HepG2 (cell line): ENCODE results near the gene LOXL3. TPM values are rescaled to one million over a fixed set of nuclear protein-coding genes. Genes with fewer than 3 reads are reported as not detected.

Source experiments
- ARID4A ChIP-seq: sonication (generic); formaldehyde crosslinking; IDR thresholded peaks from 2 replicates; pipeline ENCODE4 v1.5.0; 2020; ENCODE audit warnings: mild to moderate bottlenecking, missing genetic modification reagents, borderline replicate concordance
- CC2D1A ChIP-seq: sonication (generic); formaldehyde crosslinking; IDR thresholded peaks from 2 replicates; pipeline ENCODE4 v1.8.1; 2023; ENCODE audit warnings: mild to moderate bottlenecking, missing genetic modification reagents
- FIP1L1 ChIP-seq: fragments of 200-400 bp; formaldehyde crosslinking; IDR thresholded peaks from 2 replicates; pipeline ENCODE4 v1.6.1; 2018; ENCODE audit warnings: low read depth, mild to moderate bottlenecking, low read length, moderate library complexity, borderline replicate concordance; ENCODE audit not compliant: insufficient read depth
- FOXO1 ChIP-seq: sonication (generic); formaldehyde crosslinking; IDR thresholded peaks from 2 replicates; pipeline ENCODE4 v1.4.0; 2020; ENCODE audit warnings: missing genetic modification reagents
- HNF1A ChIP-seq, 2 experiments: sonication (generic) in 1 of 2; formaldehyde crosslinking in 1 of 2; IDR thresholded peaks; 2 replicates each; pipeline versions ENCODE4 v1.4.0 to v1.6.1; 2016 to 2020; ENCODE audit warnings: borderline replicate concordance in 1 of 2, low read depth in 1 of 2, mild to moderate bottlenecking in 1 of 2, missing genetic modification reagents in 1 of 2
- IKZF4 ChIP-seq: sonication (generic); formaldehyde crosslinking; IDR thresholded peaks from 2 replicates; pipeline ENCODE4 v1.5.1; 2020; ENCODE audit warnings: borderline replicate concordance, mild to moderate bottlenecking, low read depth, missing genetic modification reagents; ENCODE audit errors: not compliant biosample characterization
- PHB2 ChIP-seq: fragments of 450-650 bp; IDR thresholded peaks from 2 replicates; pipeline ENCODE4 v1.6.1; 2018; ENCODE audit not compliant: partially characterized antibody
- POGZ ChIP-seq: sonication (generic); formaldehyde crosslinking; IDR thresholded peaks from 2 replicates; pipeline ENCODE4 v1.4.0; 2020; ENCODE audit warnings: mild to moderate bottlenecking, missing genetic modification reagents
- SAFB2 ChIP-seq: sonication (generic); formaldehyde crosslinking; IDR thresholded peaks from 2 replicates; pipeline ENCODE4 v1.5.1; 2020; ENCODE audit warnings: missing genetic modification reagents, low read depth, mild to moderate bottlenecking, borderline replicate concordance
- TMF1 ChIP-seq: sonication (generic); formaldehyde crosslinking; IDR thresholded peaks from 2 replicates; pipeline ENCODE4 v1.8.1; 2022; ENCODE audit warnings: low read depth, missing genetic modification reagents
- ZFAT ChIP-seq: sonication (generic); formaldehyde crosslinking; conservative IDR thresholded peaks from 2 replicates; pipeline ENCODE4 v1.8.1; 2023; ENCODE audit warnings: missing genetic modification reagents, inconsistent platforms
- ZNF136 ChIP-seq: sonication (generic); formaldehyde crosslinking; IDR thresholded peaks from 2 replicates; pipeline ENCODE4 v1.8.1; 2022; ENCODE audit warnings: low read depth, mild to moderate bottlenecking, moderate library complexity, missing genetic modification reagents
- ZNF329 ChIP-seq: sonication (generic); formaldehyde crosslinking; IDR thresholded peaks from 2 replicates; pipeline ENCODE4 v1.9.0; 2021; ENCODE audit warnings: low read depth, mild to moderate bottlenecking, missing genetic modification reagents
- ZNF512B ChIP-seq: sonication (generic); formaldehyde crosslinking; IDR thresholded peaks from 2 replicates; pipeline ENCODE4 v1.5.1; 2020; ENCODE audit warnings: missing genetic modification reagents, mild to moderate bottlenecking, borderline replicate concordance
- ZNF570 ChIP-seq: sonication (generic); formaldehyde crosslinking; IDR thresholded peaks from 2 replicates; pipeline ENCODE4 v1.4.0; 2020; ENCODE audit warnings: mild to moderate bottlenecking, missing genetic modification reagents, borderline replicate concordance
- ZNF766 ChIP-seq: sonication (generic); formaldehyde crosslinking; IDR thresholded peaks from 2 replicates; pipeline ENCODE4 v1.5.0; 2020; ENCODE audit warnings: missing genetic modification reagents, borderline replicate concordance
- ZSCAN20 ChIP-seq: sonication (generic); formaldehyde crosslinking; IDR thresholded peaks from 2 replicates; pipeline ENCODE4 v1.4.0; 2020; ENCODE audit warnings: missing genetic modification reagents, mild to moderate bottlenecking, borderline replicate concordance
- polyA plus RNA-seq, 8 experiments: library from polyadenylated mRNA; depleted of rRNA in 3 of 8; stranded (reverse) in 7 of 8; unstranded in 1 of 8; fragments of >200 nt; fragmentation: Illumina TruSeq in 4 of 8; extraction: Trizol in 4 of 8; gene quantifications; 2 replicates each; pipeline versions ENCODE4 v1.2.1 to v1.2.3, GENCODE V29; 2011 to 2016; ENCODE audit warnings: low read depth in 4 of 8, missing spikeins in 1 of 8, mixed read lengths in 1 of 8; ENCODE audit not compliant: insufficient read depth in 1 of 8
- total RNA-seq, 5 experiments: library from RNA; depleted of rRNA; stranded (reverse); fragments of >200 nt; fragmentation: Illumina TruSeq; extraction: Trizol; gene quantifications; 2 replicates each; pipeline ENCODE4 v1.2.3, GENCODE V29; 2016; ENCODE audit warnings: low read depth in 1 of 5

The LOXL3 gene
- total and polyA plus RNA-seq, 2 of the 13 experiments (the other 11 are each of a cell fraction or from before 2014, with no cell fraction given) = 0.55 to 6.5 TPM

- TF ChIP-seq ZFAT (CRISPR knock-in tag) = no peak
- peak; percentile 32; the same call in 1 of the 2 replicates for TF ChIP-seq POGZ (CRISPR knock-in tag)
- TF ChIP-seq CC2D1A = no peak
- no peak for TF ChIP-seq ZSCAN20 (CRISPR knock-in tag)
- TF ChIP-seq ZNF136 (CRISPR knock-in tag) = no peak
- TF ChIP-seq SAFB2 (CRISPR knock-in tag) = 0 out of 2 replicates have a peak, but pooled peaks have one; percentile 7
- TF ChIP-seq TMF1 (CRISPR knock-in tag) = no peak
- TF ChIP-seq PHB2 = no peak
- TF ChIP-seq FIP1L1 = no peak
- TF ChIP-seq ZNF329 = no peak
- no peak for TF ChIP-seq ZNF512B (CRISPR knock-in tag)
- TF ChIP-seq HNF1A (IDR thresholded peaks at IDR 0.05; ENCODE audit: low read depth) = no peak
- no peak for TF ChIP-seq HNF1A (CRISPR knock-in tag; IDR thresholded peaks at IDR 0.05; ENCODE audit: borderline replicate concordance)
- no peak for TF ChIP-seq ARID4A
- TF ChIP-seq IKZF4 (CRISPR knock-in tag) = peak; percentile 17
- no peak for TF ChIP-seq ZNF570 (CRISPR knock-in tag)
- no peak for TF ChIP-seq ZNF766 (CRISPR knock-in tag)
- TF ChIP-seq FOXO1 (CRISPR knock-in tag) = no peak
Measured at GRCh38 chr2:74501335-74502071, 52.2 kb downstream of the LOXL3 start (continued).
